Activated CD4-positive, alpha-beta T cell treated with anti-CD3 and anti-CD28 coated beads for 48 hours (primary cell): ENCODE results near the gene KCNA1.

Source experiments
- DNase-seq: peaks from one replicate; pipeline ENCODE4 v3.0.0-alpha.2; 2020

Gene KCNA1

GRCh38 chr12:4911316-4911994 lies 1.8 kb downstream of the KCNA1 start:
- no peak for DNase-seq

DNA sequence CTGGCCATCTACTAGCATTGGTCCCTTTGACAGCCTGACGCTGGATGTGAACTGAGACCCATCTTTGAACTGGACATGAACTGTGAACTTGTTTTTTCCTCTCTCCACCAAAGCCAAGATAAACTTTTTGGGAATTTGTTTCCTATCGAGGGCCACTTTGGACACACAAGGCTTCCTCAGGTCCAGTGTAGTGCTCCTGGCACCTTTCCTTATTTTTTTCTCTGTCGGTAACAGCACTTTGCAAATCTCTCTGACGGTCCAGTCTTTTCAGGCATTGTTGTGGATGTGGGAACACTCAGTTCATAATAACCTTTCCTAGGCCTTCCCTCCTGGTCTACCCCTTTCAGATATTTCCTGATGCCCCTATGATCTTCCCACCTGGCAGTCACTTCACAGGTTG lies 5.0 kb downstream of the KCNA1 start:
- no peak for DNase-seq

GRCh38 chr12:4915752-4916151 lies 6.0 kb downstream of the KCNA1 start:
- no peak for DNase-seq

GRCh38 chr12:4918950-4919660 lies 9.4 kb downstream of the KCNA1 start:
- no peak for DNase-seq

DNA sequence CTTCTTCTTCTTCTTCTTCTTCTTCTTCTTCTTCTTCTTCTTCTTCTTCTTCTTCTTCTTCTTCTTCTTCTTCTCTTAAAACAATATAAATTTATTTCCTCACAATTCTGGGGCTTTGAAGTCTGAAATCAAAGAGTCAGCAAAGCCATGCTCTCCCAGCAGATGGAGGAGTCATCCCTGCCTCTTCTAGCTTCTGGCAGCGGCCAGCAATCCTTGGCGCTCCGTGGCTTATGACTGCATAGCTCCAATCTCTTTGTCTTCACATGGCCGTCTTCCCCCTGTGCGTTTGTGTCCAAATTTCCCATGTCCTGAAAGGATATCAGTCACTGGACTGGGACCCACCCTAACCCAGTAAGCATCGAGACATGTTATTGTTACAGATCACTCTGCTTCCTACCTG lies 22.9 kb downstream of the KCNA1 start:
- no peak for DNase-seq

GRCh38 chr12:4933411-4933810 lies 23.7 kb downstream of the KCNA1 start:
- DNase-seq: no peak

DNA sequence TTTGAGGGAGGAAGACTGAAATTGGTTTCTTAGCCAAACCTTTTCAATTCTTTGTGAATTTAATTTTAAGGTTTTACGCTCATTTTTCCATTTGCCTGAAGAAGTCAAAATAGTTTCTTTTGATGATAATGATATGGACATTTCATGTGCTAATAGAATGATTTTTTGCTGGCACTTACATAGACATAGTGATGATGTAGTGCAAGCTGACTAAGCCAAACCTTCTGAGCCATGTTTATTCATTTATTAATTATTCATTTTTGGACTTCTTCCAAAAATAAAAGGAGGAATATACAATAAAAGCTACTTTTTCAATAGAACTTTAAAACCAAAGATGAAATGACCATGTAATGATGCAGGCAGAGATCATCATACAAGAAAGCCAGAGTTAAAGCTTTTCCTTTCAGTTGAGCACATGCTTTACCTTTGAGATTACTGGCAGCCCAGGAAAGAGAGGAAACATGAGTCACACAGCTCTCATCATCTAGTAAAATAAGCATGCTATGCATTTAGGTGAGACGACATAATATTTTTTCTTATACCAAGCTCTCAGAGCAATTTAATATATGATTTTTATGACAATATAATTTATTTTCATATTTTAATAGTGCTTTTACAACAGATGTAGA lies 24.8 kb downstream of the KCNA1 start:
- no peak for DNase-seq

DNA sequence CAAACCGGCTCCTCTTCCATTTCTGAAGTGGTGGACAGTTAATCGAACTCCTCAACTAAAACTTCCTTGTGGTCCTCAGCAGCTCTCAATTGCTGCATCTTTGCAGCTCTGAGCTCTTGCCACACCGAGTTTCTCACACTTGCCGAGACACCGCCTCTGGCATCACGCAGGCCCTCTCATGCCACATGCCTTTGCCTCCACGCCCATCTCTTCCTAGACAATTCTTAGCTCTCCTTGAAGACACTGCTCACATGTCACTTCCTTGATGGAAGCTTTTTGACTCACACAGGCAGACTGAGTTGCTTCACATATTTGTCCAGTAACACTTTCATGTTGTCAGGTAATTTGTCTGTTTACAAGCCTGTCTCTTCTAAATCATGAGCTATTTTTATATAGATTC lies 29.2 kb downstream of the KCNA1 start:
- DNase-seq: no peak

- DNase-seq: no peak
Measured at GRCh38 chr12:4939418-4940023, 29.8 kb downstream of the KCNA1 start.

DNA sequence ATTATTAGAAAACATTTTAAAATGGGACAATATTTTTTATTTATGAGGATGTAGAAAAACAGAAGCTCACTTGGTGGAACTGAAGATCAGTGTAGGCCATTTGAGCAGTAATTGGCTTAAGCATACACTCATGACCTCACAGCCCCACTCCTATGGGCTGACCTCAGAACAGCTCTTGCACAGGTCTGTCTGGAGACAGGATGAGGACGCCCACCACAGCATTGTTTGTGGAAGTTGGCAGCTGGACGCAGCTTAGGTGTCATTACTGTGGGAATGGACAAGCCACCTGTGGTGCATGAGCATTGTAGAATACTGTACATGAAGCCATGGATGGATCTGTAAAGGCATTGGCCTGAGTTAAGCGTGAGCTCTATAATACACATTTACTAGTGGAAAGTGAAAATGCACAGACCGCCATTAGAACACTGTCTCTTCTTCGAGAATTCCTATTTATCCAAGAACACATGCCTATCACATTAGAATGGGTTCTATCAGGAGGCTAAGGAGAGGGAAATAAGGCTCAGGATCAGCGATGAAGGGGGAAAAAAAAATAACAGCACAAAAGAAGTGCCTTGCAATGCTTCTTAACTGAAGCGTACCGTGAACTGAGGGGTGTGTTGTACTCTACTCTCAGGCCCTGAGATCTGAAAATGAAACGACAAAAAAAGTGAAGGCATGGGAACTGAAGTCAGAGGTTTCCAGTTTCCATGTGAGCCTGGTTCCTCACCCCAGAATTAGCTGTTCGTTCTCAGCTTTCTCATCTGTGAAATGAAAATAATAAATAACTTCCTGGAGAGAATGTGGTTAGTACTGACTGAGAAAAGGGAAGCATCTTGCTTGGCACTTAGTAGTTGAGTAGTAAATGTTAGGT lies 33.6 kb downstream of the KCNA1 start:
- DNase-seq: no peak

- DNase-seq: no peak
Measured at GRCh38 chr12:4943938-4944284, 34.2 kb downstream of the KCNA1 start.

GRCh38 chr12:4947253-4947652 lies 37.5 kb downstream of the KCNA1 start:
- DNase-seq: no peak

GRCh38 chr12:4951083-4951482 lies 41.4 kb downstream of the KCNA1 start:
- no peak for DNase-seq

DNA sequence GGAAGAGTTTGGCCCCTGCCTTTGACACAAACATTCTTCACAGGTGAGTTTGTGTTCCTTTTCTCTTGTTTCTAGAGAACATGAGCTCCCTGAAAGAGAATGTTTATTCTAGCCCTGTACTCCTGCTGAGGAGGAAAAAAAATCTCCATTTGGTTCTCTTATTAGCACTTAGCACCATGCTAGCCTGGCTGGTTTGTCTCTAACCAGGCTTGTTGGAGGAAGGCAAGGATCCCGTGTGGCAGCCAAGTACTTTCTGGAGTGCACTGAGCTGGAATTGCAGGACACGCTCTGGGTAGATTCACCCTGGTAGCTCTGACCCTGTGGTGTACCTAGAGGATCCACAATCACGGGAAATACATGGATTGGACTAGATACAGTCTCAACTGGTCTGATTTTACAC lies 41.9 kb downstream of the KCNA1 start:
- no peak for DNase-seq

GRCh38 chr12:4954621-4955354 lies 45.1 kb downstream of the KCNA1 start:
- DNase-seq: no peak

DNA sequence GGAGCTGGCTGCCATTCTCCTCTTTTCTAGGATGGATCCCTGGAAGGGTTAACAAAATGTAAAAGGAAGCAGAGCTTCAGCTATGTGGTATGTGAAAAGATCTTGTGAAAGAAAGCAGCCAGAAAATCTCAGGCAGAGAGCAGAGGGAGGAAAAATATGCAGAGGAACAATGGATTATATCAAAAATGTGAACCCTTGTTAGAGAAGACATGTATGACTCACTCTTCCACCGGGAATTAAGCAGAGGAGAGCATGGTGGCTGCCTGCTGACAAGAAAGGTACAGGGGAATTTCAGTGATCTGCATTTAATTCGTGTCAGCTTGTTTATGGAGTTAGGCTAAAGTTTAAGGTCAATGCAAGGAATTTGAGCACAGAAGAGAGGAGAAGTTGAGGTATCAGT lies 46.3 kb downstream of the KCNA1 start:
- no peak for DNase-seq

- no peak for DNase-seq
Measured at GRCh38 chr12:4956968-4957367, 47.3 kb downstream of the KCNA1 start.

DNA sequence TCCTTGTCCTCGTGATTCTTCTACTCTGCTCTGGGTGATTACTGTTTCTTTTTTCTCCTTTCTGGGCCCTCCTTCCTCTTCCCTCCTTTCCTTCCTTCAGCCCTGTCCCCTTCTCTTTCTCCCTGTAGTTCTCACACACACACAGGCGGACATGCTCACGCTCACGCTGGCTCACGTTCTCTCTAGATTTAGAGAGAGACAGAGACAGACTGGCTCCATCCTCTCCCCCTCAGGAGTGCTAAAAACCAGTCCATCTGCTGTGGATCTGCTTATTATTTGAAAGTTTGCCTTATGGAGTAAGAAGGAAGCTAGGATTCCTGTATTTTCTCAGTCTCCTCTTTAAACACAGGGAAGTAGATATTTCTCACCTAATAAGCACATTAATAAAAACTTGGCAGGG lies 48.1 kb downstream of the KCNA1 start:
- no peak for DNase-seq

DNA sequence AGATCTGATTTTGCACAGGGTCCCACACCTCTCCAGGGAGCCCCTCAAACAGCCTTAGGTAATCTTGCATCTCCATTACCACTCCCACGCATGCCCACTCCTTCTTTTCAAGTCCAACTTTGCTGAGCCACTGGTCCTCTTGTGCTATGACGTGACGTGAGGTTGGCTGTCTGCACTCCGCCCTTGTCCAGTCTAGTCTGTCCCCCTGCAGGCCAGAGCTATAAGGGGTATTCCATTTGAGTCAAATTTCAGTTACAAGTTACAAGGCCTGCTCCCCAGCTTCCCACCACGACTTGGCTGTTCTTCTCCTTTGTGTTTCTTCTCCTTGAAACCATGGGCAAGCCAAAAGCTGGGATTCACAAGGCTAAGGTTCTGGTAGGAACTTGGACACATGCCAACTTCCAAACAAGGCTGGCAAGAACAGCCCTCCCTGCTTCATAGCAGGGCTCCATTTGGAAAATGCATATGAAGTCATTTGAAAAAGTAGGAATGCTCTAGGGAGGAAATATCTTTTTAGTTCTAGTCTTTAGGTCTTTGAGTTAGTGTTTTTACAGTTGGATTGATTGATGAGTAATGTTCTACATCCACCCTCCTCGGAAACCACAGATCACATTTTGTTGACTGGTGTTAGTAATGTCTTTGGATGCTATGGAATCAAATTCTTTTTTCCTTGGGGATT lies 49.1 kb downstream of the KCNA1 start:
- DNase-seq: no peak

DNA sequence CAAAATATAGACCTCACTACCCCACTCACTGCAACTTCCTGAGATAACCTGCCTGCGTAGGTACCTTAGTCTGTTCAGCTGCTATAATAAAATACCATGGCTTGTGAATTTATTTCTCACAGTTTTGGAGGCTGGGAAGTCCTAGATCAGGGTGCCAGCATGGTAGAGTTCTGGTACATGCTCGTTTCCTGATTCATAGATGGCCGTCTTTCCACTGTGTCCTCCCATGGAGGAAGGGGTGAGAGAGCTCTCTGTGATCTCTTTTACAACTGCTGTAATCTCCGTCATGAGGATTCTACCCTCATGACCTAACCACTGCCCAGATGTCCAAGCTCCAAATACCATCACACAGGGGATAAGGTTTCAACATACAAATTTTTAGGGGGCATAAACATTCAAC lies 49.7 kb downstream of the KCNA1 start:
- no peak for DNase-seq

- no peak for DNase-seq
Measured at GRCh38 chr12:4960030-4960429, 50.3 kb downstream of the KCNA1 start.

- no peak for DNase-seq
Measured at GRCh38 chr12:4960547-4960946, 50.8 kb downstream of the KCNA1 start.
